ENCODE results near the gene FAM114A1. TPM values are rescaled to one million over a fixed set of nuclear protein-coding genes. Genes with fewer than 3 reads are reported as not detected.

The FAM114A1 gene
- total and polyA plus RNA-seq, 12 donors: 8.0 to 35.5 (median 16.5) TPM

DNA sequence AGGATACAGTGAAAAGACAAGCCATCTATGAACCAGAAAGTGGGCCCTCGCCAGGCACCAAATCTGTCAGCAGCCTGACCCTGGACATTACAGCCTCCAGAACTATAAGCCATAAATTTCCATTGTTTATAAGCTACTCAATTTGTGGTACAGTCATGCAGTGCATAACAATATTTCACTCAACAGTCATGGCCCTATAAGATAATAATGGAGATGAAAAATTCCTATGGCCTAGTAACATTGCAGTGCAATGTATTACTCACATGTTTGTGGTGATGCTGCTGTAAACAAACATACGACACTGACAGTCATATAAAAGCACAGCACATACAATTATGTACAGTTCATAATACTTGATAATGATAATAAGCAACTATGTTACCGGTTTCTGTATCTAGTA, 45.9 kb upstream of the FAM114A1 start:
- peaks cover 0 to 13% (median 0%) of the 10 kb centered on the region in 11 donors for H3K9me3 ChIP-seq
- H3K4me3 ChIP-seq: no peak overlapping the region
- peaks cover 0 to 29% (median 0%) of the 10 kb centered on the region in 9 donors for H3K4me1 ChIP-seq
- TF ChIP-seq, protein P1, sequence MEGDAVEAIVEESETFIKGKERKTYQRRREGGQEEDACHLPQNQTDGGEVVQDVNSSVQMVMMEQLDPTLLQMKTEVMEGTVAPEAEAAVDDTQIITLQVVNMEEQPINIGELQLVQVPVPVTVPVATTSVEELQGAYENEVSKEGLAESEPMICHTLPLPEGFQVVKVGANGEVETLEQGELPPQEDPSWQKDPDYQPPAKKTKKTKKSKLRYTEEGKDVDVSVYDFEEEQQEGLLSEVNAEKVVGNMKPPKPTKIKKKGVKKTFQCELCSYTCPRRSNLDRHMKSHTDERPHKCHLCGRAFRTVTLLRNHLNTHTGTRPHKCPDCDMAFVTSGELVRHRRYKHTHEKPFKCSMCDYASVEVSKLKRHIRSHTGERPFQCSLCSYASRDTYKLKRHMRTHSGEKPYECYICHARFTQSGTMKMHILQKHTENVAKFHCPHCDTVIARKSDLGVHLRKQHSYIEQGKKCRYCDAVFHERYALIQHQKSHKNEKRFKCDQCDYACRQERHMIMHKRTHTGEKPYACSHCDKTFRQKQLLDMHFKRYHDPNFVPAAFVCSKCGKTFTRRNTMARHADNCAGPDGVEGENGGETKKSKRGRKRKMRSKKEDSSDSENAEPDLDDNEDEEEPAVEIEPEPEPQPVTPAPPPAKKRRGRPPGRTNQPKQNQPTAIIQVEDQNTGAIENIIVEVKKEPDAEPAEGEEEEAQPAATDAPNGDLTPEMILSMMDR (IDR thresholded peaks at IDR 0.05): no peak
- H3K27me3 ChIP-seq: no peaks in the 10 kb centered on the region
- WGBS, 2 donors: 93 to 97% methylated on average over 3 of the region's 3 CpGs
- peaks cover 0 to 4% (median 0%) of the 10 kb centered on the region in 9 donors for H3K36me3 ChIP-seq
- ATAC-seq: no peak
- intact Hi-C loops (cut with DNase I): no loop called here
- no peak for DNase-seq
- no peak overlapping the region for H3K27ac ChIP-seq

DNA sequence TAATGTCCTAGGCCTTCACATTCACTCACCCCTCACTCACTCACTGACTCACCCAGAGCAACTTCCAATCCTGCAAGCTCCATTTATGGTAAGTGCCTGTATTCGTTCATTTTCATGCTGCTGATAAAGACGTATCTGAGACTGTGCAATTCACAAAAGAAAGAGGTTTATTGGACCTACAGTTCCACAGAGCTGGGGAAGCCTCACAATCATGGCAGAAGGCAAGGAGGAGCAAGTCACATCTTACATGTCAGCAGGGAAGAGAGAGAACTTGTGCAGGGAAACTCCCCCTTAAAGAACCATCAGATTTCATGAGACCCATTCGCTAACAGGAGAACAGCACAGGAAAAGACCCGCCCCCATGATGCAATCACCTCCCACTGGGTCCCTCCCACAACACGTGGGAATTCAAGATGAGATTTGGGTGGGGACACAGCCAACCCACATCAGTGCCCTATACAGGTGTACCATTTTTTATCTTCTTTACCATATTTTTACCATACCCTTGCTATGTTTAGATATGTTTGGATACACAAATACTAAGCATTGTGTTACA, 44.8 kb upstream of the FAM114A1 start:
- Histone ChIP-seq H3K27me3 (no peaks in the 10 kb centered on the region), H3K4me1 (peaks cover 0 to 25% (median 0%) of the 10 kb centered on the region in 9 donors), H3K36me3 (peaks cover 0 to 4% (median 0%) of the 10 kb centered on the region in 9 donors), H3K4me3 (no peak overlapping the region), H3K27ac (no peak overlapping the region), H3K9me3 (peaks cover 0 to 13% (median 0%) of the 10 kb centered on the region in 11 donors)
- WGBS, 2 donors: 77 to 82% methylated on average over 5 of the region's 5 CpGs
- ATAC-seq (no peak), DNase-seq (no peak)
- intact Hi-C loops (cut with DNase I): no loop called here
- TF ChIP-seq, protein P1 (IDR thresholded peaks at IDR 0.05): no peak

DNA sequence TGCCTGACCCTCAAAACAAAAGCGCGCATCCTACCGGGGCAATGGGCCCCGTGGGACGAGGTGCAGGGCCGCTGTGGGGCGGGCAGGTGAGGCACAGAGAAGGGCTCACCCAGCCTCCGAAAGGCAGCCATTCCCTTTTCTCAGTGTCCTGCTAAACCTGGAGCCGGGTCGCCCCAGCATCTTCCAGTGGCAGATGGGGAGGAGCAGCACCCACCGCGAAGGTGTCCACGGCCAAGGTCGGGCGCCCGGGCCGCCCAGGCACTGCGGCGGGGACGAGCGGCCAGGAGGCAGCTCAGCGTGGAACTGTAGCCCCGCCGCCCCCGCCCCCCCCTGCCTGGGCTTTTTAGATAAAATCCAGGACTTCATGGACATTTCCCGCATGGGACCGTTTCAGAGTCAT, 43.8 kb upstream of the FAM114A1 start:
- WGBS, 2 donors: 91 to 94% methylated on average over 27 of the region's 27 CpGs
- ATAC-seq (no peak), DNase-seq (no peak)
- Histone ChIP-seq H3K27me3 (no peaks in the 10 kb centered on the region), H3K36me3 (peaks cover 0 to 9% (median 0%) of the 10 kb centered on the region in 9 donors), H3K27ac (no peak overlapping the region), H3K4me3 (no peak overlapping the region), H3K4me1 (peaks cover 0 to 18% (median 0%) of the 10 kb centered on the region in 9 donors), H3K9me3 (peaks cover 0 to 13% (median 0%) of the 10 kb centered on the region in 11 donors)
- intact Hi-C loops (cut with DNase I): no loop called here
- TF ChIP-seq, protein P1 (IDR thresholded peaks at IDR 0.05): no peak

DNA sequence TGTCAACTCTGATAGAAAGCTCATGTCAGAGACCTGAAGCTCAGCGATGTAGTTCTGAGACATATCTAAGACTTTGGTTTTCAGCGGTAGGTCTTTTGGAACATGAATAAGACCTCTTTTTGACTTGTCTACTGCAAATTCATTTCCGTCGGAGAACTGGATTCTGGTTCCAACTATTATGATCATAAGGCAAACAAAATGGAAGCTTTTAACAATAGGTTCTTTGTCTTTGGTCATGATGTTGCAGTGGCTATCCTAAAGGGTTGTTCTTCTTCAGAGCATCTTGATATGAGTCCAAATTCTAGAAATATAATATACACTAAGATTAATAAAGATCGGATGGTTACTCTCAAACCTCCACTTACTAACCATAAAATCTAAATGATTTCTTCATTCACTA, 38.4 kb upstream of the FAM114A1 start:
- Histone ChIP-seq H3K27me3 (no peaks in the 10 kb centered on the region), H3K27ac (no peak overlapping the region), H3K9me3 (peaks cover 0 to 5% (median 3%) of the 10 kb centered on the region in 11 donors), H3K36me3 (peaks cover 0 to 5% (median 0%) of the 10 kb centered on the region in 9 donors), H3K4me1 (peaks cover 0 to 6% (median 0%) of the 10 kb centered on the region in 9 donors), H3K4me3 (no peak overlapping the region)
- no peak for DNase-seq
- intact Hi-C loops (cut with DNase I): no loop called here
- ATAC-seq: no peak
- WGBS, 2 donors: 72 to 84% methylated on average over 5 of the region's 5 CpGs
- TF ChIP-seq, protein P1 (IDR thresholded peaks at IDR 0.05): no peak
